Lower leg skin (tissue), 3 donors: Measurements from ENCODE around the gene FAM47E.

ENCODE experiments used
- POLR2A ChIP-seq, 2 donors: fragments of 450-650 bp; IDR thresholded peaks; one replicate each; pipeline ENCODE4 v1.6.1; 2016 to 2017; ENCODE audit warnings: antibody characterized with exemption in 2 of 2, mild to moderate bottlenecking in 1 of 2, moderate library complexity in 1 of 2
- TF ChIP-seq, protein P1 (sequence below), 3 donors: fragments of 450-650 bp; IDR thresholded peaks; one replicate each; pipeline ENCODE4 v1.5.1; 2016; ENCODE audit warnings: antibody characterized with exemption in 3 of 3, mild to moderate bottlenecking in 3 of 3, moderate library complexity in 2 of 3

DNA sequence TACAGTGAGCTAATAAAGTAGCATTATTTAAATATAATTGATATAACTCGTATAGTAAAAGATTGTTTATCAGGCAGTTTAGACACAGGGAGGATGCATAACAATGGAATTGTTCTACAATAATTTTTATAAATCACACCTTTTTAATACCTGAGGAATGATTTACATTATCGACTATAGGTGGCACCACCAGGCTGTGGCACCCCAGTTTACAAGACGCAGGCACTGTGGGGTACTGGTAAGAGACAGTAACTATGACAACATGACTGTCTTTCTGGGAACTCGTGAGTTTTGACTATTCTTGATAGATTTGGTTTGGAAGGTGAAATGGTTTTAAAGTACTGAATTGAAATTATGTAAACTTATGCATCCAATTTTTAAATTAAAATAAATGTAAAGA is 27.9 kb downstream of the FAM47E start:
- TF ChIP-seq, protein P1, sequence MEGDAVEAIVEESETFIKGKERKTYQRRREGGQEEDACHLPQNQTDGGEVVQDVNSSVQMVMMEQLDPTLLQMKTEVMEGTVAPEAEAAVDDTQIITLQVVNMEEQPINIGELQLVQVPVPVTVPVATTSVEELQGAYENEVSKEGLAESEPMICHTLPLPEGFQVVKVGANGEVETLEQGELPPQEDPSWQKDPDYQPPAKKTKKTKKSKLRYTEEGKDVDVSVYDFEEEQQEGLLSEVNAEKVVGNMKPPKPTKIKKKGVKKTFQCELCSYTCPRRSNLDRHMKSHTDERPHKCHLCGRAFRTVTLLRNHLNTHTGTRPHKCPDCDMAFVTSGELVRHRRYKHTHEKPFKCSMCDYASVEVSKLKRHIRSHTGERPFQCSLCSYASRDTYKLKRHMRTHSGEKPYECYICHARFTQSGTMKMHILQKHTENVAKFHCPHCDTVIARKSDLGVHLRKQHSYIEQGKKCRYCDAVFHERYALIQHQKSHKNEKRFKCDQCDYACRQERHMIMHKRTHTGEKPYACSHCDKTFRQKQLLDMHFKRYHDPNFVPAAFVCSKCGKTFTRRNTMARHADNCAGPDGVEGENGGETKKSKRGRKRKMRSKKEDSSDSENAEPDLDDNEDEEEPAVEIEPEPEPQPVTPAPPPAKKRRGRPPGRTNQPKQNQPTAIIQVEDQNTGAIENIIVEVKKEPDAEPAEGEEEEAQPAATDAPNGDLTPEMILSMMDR (IDR thresholded peaks at IDR 0.05) = no peak
- TF ChIP-seq POLR2A (IDR thresholded peaks at IDR 0.05) = no peak
